ENCODE data around the gene NRXN2.

NRXN2 gene

DNA sequence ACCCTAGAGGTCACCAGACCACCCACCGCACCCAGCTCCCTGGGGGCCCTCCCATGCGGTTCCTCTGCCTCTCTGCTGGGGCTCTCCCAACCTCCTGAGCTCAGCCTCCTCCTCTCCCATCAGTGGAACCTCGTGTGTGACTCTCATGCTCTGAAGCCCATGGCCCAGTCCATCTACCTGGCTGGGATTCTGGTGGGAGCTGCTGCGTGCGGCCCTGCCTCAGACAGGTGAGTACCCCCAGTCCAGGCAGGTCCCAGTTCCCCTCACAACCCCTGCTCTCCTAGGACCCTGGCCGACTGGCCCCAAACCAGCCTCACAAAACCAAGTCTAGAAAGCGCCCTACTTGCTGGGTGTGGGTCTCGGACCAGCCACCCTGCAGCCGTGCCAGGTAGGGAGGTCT is 130.3 kb downstream of the NRXN2 start:
- H3K4me3 ChIP-seq (ENCODE audit: low read depth in 1 of 2, low read length in 2 of 2) = no peak overlapping the region
- no peaks in the 10 kb centered on the region for H3K36me3 ChIP-seq (ENCODE audit: insufficient read depth, low read length)
- no peaks in the 10 kb centered on the region for H3K9me3 ChIP-seq (ENCODE audit: low read length)
- H3K4me1 ChIP-seq (ENCODE audit: insufficient read depth, low read length) = no peaks in the 10 kb centered on the region
- no peak overlapping the region for H3K9ac ChIP-seq (ENCODE audit: low read length)
- H3K27me3 ChIP-seq (ENCODE audit: control insufficient read depth in 1 of 2, insufficient read depth in 2 of 2, low read length in 2 of 2) = no peaks in the 10 kb centered on the region
- no peak overlapping the region for H3K27ac ChIP-seq (ENCODE audit: low read depth, low read length)

DNA sequence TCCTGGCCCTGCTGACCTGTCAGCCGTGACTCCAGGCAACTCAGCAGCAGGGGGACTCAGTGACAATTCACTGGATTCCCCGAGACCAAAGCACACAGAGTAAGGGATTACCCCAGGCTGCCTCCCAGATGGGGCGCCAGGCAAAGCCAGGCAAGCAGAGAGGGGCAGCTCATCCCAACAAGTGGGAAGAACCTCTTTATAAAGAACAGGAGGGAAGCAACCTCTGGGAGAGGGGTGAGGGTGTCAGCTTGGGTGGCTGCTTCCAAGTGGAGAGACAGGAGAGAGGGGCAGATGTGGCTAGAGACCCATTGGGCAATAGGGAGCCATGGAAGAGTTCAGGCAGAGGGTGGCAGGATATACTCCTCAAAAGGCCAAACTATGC is 130.8 kb downstream of the NRXN2 start:
- Histone ChIP-seq H3K4me1 (ENCODE audit: insufficient read depth, low read length) (no peaks in the 10 kb centered on the region), H3K27ac (ENCODE audit: low read depth, low read length) (no peak overlapping the region), H3K36me3 (ENCODE audit: insufficient read depth, low read length) (no peaks in the 10 kb centered on the region), H3K9ac (ENCODE audit: low read length) (no peak overlapping the region), H3K9me3 (ENCODE audit: low read length) (no peaks in the 10 kb centered on the region), H3K27me3 (ENCODE audit: control insufficient read depth in 1 of 2, insufficient read depth in 2 of 2, low read length in 2 of 2) (no peaks in the 10 kb centered on the region), H3K4me3 (ENCODE audit: low read depth in 1 of 2, low read length in 2 of 2) (no peak overlapping the region)

DNA sequence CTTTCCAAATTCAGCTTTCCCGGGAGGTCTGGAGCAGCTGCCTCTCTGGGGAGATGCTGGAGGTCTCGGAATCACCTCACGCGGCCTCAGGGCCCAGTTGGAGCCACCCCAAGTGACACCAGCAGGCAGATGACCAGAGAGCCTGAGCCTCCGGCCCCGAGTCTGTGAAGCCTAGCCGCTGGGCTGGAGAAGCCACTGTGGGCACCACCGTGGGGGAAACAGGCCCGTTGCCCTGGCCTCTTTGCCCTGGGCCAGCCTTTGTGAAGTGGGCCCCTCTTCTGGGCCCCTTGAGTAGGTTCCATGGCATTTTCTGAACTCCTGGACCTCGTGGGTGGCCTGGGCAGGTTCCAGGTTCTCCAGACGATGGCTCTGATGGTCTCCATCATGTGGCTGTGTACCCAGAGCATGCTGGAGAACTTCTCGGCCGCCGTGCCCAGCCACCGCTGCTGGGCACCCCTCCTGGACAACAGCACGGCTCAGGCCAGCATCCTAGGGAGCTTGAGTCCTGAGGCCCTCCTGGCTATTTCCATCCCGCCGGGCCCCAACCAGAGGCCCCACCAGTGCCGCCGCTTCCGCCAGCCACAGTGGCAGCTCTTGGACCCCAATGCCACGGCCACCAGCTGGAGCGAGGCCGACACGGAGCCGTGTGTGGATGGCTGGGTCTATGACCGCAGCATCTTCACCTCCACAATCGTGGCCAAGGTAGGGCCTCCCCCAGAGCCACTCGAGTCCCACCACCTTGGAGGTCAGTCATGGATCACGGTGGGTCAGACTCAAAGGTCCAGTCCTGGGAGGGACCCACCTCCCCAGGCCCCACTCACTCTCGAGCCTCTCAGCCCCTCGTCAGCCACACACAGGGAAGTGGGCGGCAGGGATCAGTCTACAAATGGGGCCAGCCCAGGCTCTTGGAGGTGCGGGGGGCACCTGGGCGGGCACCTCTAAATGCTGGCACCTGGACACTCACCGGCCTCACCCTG is 131.5 kb downstream of the NRXN2 start:
- no peaks in the 10 kb centered on the region for H3K27me3 ChIP-seq (ENCODE audit: control insufficient read depth in 1 of 2, insufficient read depth in 2 of 2, low read length in 2 of 2)
- H3K27ac ChIP-seq (ENCODE audit: low read depth, low read length) = no peak overlapping the region
- no peaks in the 10 kb centered on the region for H3K4me1 ChIP-seq (ENCODE audit: insufficient read depth, low read length)
- no peaks in the 10 kb centered on the region for H3K9me3 ChIP-seq (ENCODE audit: low read length)
- no peak overlapping the region for H3K4me3 ChIP-seq (ENCODE audit: low read depth in 1 of 2, low read length in 2 of 2)
- H3K36me3 ChIP-seq (ENCODE audit: insufficient read depth, low read length) = no peaks in the 10 kb centered on the region
- no peak overlapping the region for H3K9ac ChIP-seq (ENCODE audit: low read length)

DNA sequence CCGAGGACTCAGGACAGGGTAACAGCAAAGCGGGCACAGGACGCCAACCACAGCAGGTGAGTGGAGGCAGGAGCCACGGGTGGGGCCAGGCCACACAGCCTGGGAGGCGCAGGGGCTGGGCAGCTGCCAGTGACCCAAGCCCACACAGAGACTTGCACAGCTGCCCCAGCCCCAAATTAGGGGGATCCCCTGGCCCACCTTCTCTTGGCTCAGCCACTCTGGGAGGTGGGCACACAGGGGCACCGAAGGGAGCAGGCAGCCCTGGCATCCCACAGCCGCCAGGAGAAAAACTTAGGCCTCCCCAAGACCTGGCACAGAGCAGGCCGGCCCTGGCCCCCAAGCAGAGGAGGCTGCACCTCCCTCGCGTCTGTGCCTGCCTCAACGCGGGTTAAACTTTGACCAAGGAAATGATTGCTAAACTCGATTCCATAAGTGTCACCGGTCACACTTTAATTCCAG is 132.2 kb downstream of the NRXN2 start, which contains the start of gene SLC22A12:
Gene SLC22A12 (plus strand): TSS at position 458 of the 459 bp plus-strand sequence. CDS start 337 bp downstream, outside the sequence.
- H3K36me3 ChIP-seq (ENCODE audit: insufficient read depth, low read length) = no peaks in the 10 kb centered on the region
- no peak within 1 kb of the TSS for H3K9ac ChIP-seq (ENCODE audit: low read length)
- no peaks in the 10 kb centered on the region for H3K4me1 ChIP-seq (ENCODE audit: insufficient read depth, low read length)
- no peak within 1 kb of the TSS for H3K27ac ChIP-seq (ENCODE audit: low read depth, low read length)
- H3K27me3 ChIP-seq (ENCODE audit: control insufficient read depth in 1 of 2, insufficient read depth in 2 of 2, low read length in 2 of 2) = no peaks in the 10 kb centered on the region
- no peak within 1 kb of the TSS for H3K4me3 ChIP-seq (ENCODE audit: low read depth in 1 of 2, low read length in 2 of 2)
- no peaks in the 10 kb centered on the region for H3K9me3 ChIP-seq (ENCODE audit: low read length)

GRCh38 chr11:64588701-64589100 is 134.3 kb downstream of the NRXN2 start:
- Histone ChIP-seq H3K9ac (ENCODE audit: low read length) (no peak overlapping the region), H3K4me3 (ENCODE audit: low read depth in 1 of 2, low read length in 2 of 2) (no peak overlapping the region), H3K27ac (ENCODE audit: low read depth, low read length) (no peak overlapping the region), H3K4me1 (ENCODE audit: insufficient read depth, low read length) (no peaks in the 10 kb centered on the region), H3K9me3 (ENCODE audit: low read length) (no peaks in the 10 kb centered on the region), H3K36me3 (ENCODE audit: insufficient read depth, low read length) (no peaks in the 10 kb centered on the region), H3K27me3 (ENCODE audit: control insufficient read depth in 1 of 2, insufficient read depth in 2 of 2, low read length in 2 of 2) (no peaks in the 10 kb centered on the region)

- Histone ChIP-seq H3K27me3 (ENCODE audit: control insufficient read depth in 1 of 2, insufficient read depth in 2 of 2, low read length in 2 of 2) (no peaks in the 10 kb centered on the region), H3K4me3 (ENCODE audit: low read depth in 1 of 2, low read length in 2 of 2) (no peak overlapping the region), H3K36me3 (ENCODE audit: insufficient read depth, low read length) (no peaks in the 10 kb centered on the region), H3K27ac (ENCODE audit: low read depth, low read length) (no peak overlapping the region), H3K9ac (ENCODE audit: low read length) (no peak overlapping the region), H3K9me3 (ENCODE audit: low read length) (no peaks in the 10 kb centered on the region), H3K4me1 (ENCODE audit: insufficient read depth, low read length) (no peaks in the 10 kb centered on the region)
Measured at GRCh38 chr11:64586366-64586765, 136.6 kb downstream of the NRXN2 start.

DNA sequence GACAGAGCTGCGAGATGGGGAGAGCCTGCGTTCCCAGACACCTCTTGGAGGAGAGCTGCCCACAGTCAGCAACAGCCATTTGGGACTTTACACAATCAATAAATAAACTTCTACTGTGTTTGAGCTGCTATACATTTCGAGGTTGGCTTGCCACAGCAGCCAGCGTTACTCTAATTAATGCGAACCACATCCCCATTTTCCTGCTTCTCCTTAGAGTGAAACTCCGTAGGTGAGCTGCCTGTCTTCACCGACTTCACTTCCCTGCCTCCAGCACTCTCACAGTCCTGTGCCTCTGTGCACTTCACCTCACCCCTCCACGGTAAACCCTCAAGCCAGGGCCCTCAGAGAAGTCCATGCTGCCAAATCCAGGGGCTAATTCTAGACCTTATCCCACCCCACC is 137.8 kb downstream of the NRXN2 start:
- Histone ChIP-seq H3K27me3 (ENCODE audit: control insufficient read depth in 1 of 2, insufficient read depth in 2 of 2, low read length in 2 of 2) (no peaks in the 10 kb centered on the region), H3K4me1 (ENCODE audit: insufficient read depth, low read length) (no peaks in the 10 kb centered on the region), H3K9ac (ENCODE audit: low read length) (no peak overlapping the region), H3K9me3 (ENCODE audit: low read length) (no peaks in the 10 kb centered on the region), H3K27ac (ENCODE audit: low read depth, low read length) (no peak overlapping the region), H3K36me3 (ENCODE audit: insufficient read depth, low read length) (no peaks in the 10 kb centered on the region), H3K4me3 (ENCODE audit: low read depth in 1 of 2, low read length in 2 of 2) (no peak overlapping the region)

- H3K9ac ChIP-seq (ENCODE audit: low read length) = no peak overlapping the region
- H3K27me3 ChIP-seq (ENCODE audit: control insufficient read depth in 1 of 2, insufficient read depth in 2 of 2, low read length in 2 of 2) = no peaks in the 10 kb centered on the region
- no peak overlapping the region for H3K4me3 ChIP-seq (ENCODE audit: low read depth in 1 of 2, low read length in 2 of 2)
- H3K36me3 ChIP-seq (ENCODE audit: insufficient read depth, low read length) = no peaks in the 10 kb centered on the region
- H3K4me1 ChIP-seq (ENCODE audit: insufficient read depth, low read length) = no peaks in the 10 kb centered on the region
- H3K27ac ChIP-seq (ENCODE audit: low read depth, low read length) = no peak overlapping the region
- no peaks in the 10 kb centered on the region for H3K9me3 ChIP-seq (ENCODE audit: low read length)
Measured at GRCh38 chr11:64583296-64584262, 139.4 kb downstream of the NRXN2 start.

DNA sequence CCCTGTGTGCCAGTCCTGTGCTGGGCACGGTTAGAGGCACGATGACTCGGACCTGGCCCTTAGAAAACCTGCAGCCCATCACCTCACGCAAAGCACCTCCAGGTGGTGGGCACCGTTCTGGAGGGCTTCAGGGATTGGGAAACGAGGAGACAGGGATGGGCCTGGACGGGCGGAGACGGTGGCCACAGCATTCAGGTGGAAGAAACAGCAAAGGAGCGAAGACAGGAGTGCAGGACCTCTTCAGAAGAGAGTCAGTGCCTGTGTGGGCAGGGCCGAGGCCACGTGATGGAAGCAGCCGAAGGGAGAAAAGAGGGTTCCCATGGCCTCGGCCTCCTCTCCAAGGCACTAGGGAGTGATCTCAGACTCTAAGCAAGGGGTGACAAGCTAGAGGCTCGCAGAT is 140.1 kb downstream of the NRXN2 start:
- Histone ChIP-seq H3K9me3 (ENCODE audit: low read length) (no peaks in the 10 kb centered on the region), H3K27me3 (ENCODE audit: control insufficient read depth in 1 of 2, insufficient read depth in 2 of 2, low read length in 2 of 2) (no peaks in the 10 kb centered on the region), H3K4me1 (ENCODE audit: insufficient read depth, low read length) (no peaks in the 10 kb centered on the region), H3K27ac (ENCODE audit: low read depth, low read length) (no peak overlapping the region), H3K9ac (ENCODE audit: low read length) (no peak overlapping the region), H3K36me3 (ENCODE audit: insufficient read depth, low read length) (no peaks in the 10 kb centered on the region), H3K4me3 (ENCODE audit: low read depth in 1 of 2, low read length in 2 of 2) (no peak overlapping the region)

DNA sequence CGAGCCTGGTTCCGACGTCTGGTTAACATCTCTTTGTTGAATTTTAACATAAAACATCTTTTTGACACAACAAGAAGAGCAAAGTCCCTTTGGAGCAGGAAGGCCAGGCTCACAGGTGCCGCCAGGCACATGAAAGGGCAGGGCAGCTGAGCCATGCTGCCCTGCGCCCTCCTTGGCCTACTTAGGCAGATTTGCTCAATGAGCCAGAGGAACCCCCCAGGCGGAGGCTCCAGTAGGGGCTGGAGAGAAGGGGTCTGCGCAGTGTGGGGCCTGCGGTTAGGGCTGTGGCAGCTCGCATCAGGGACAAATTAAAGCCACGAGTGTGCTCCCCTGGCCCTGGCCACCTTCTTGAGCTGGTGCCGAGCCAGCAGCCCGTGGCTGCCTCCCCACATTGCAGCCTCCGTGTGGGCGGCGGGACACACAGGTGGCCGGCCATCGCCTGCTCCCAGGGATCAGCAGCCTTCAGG is 141.9 kb downstream of the NRXN2 start:
- no peaks in the 10 kb centered on the region for H3K36me3 ChIP-seq (ENCODE audit: insufficient read depth, low read length)
- no peaks in the 10 kb centered on the region for H3K4me1 ChIP-seq (ENCODE audit: insufficient read depth, low read length)
- H3K9ac ChIP-seq (ENCODE audit: low read length) = no peak overlapping the region
- no peaks in the 10 kb centered on the region for H3K27me3 ChIP-seq (ENCODE audit: control insufficient read depth in 1 of 2, insufficient read depth in 2 of 2, low read length in 2 of 2)
- H3K9me3 ChIP-seq (ENCODE audit: low read length) = no peaks in the 10 kb centered on the region
- no peak overlapping the region for H3K4me3 ChIP-seq (ENCODE audit: low read depth in 1 of 2, low read length in 2 of 2)
- no peak overlapping the region for H3K27ac ChIP-seq (ENCODE audit: low read depth, low read length)

DNA sequence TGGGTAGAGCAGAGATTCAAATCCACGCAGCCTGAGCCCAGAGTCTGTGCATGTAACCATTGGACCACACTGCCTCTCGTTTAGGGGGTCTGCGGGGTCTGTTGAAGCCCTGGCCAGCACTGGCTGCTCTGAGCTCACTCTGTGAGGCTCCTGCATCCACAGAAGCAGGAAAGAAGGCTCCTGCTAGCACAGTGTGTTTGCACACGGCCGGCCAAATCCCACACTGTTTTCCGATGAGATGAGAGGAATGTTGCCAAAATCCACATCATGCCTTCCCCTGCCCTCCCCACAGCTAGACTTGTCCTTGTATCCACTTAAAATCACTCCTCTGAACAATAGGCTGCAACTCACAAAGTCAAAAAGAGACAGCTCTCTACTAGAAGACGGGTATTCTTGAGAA is 142.6 kb downstream of the NRXN2 start:
- H3K9me3 ChIP-seq (ENCODE audit: low read length) = no peaks in the 10 kb centered on the region
- no peak overlapping the region for H3K27ac ChIP-seq (ENCODE audit: low read depth, low read length)
- H3K9ac ChIP-seq (ENCODE audit: low read length) = no peak overlapping the region
- no peaks in the 10 kb centered on the region for H3K4me1 ChIP-seq (ENCODE audit: insufficient read depth, low read length)
- H3K4me3 ChIP-seq (ENCODE audit: low read depth in 1 of 2, low read length in 2 of 2) = no peak overlapping the region
- H3K27me3 ChIP-seq (ENCODE audit: control insufficient read depth in 1 of 2, insufficient read depth in 2 of 2, low read length in 2 of 2) = no peaks in the 10 kb centered on the region
- no peaks in the 10 kb centered on the region for H3K36me3 ChIP-seq (ENCODE audit: insufficient read depth, low read length)

All from muscle layer of colon (tissue), 2 donors.